Liver (tissue), 3 donors: ENCODE data around the gene TMC2.

ENCODE experiments used
- RAD21 ChIP-seq, 2 donors: IDR thresholded peaks; 2 replicates each; pipeline ENCODE4 v1.6.1; 2016; ENCODE audit warnings: antibody characterized with exemption in 2 of 2, mild to moderate bottlenecking in 2 of 2
- SP1 ChIP-seq: IDR thresholded peaks from 2 replicates; pipeline ENCODE4 v1.6.1; 2018; ENCODE audit warnings: antibody characterized with exemption, mild to moderate bottlenecking
- TF ChIP-seq, protein P1 (sequence below): fragments of 150-350 bp; IDR thresholded peaks from 2 replicates; pipeline ENCODE4 v1.5.1; 2017; ENCODE audit warnings: improper control_type of control experiment, low read depth, low read length; ENCODE audit not compliant: missing input control
- donor health status: healthy.
- donor health status: healthy.

DNA sequence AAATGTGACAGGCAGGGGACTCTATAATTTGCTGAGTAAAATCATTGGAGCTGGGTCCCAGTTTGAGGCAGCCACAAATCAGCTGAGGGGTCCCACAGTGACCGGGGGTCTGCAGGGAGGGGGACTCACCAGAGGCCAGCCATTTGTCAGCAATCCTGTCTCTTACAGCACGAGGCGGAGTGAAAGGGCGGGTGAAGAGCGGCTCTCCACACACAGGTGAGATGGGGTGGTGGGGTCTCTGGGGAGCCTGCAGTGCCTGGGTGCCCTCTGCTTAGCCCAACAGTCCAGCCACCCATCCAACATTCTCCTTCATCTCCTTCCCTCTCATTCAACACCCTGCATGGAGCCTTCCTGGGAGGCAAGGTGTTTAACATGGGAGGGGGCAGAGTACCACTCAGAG is 728 bp downstream of the TMC2 start:
- TF ChIP-seq, protein P1, sequence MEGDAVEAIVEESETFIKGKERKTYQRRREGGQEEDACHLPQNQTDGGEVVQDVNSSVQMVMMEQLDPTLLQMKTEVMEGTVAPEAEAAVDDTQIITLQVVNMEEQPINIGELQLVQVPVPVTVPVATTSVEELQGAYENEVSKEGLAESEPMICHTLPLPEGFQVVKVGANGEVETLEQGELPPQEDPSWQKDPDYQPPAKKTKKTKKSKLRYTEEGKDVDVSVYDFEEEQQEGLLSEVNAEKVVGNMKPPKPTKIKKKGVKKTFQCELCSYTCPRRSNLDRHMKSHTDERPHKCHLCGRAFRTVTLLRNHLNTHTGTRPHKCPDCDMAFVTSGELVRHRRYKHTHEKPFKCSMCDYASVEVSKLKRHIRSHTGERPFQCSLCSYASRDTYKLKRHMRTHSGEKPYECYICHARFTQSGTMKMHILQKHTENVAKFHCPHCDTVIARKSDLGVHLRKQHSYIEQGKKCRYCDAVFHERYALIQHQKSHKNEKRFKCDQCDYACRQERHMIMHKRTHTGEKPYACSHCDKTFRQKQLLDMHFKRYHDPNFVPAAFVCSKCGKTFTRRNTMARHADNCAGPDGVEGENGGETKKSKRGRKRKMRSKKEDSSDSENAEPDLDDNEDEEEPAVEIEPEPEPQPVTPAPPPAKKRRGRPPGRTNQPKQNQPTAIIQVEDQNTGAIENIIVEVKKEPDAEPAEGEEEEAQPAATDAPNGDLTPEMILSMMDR: no peak
- no peak for TF ChIP-seq RAD21 (IDR thresholded peaks at IDR 0.05)
- no peak for TF ChIP-seq SP1
